H9 (cell line): ENCODE data around the gene ATG7. TPM values are rescaled to one million over a fixed set of nuclear protein-coding genes. Genes with fewer than 3 reads are reported as not detected.

ENCODE experiments used
- DNase-seq: peaks from one replicate; pipeline ENCODE4 v3.0.0-alpha.2; 2017
- H2AFZ ChIP-seq: one replicate; pipeline ENCODE4 v1.6.1; 2013; ENCODE audit warnings: mild to moderate bottlenecking, low read length, control low read depth, moderate library complexity
- H2AK5ac ChIP-seq: 2 replicates; pipeline ENCODE4 v1.6.1; 2013; ENCODE audit warnings: low read length, control low read depth, mixed read lengths; ENCODE audit not compliant: insufficient read length
- H2BK120ac ChIP-seq: one replicate; pipeline ENCODE4 v1.6.1; 2013; ENCODE audit warnings: low read depth, mild to moderate bottlenecking, low read length, control low read depth, inconsistent platforms; ENCODE audit not compliant: poor library complexity, severe bottlenecking
- H2BK12ac ChIP-seq: 2 replicates; pipeline ENCODE4 v1.6.1; 2013; ENCODE audit warnings: low read length, control low read depth, mixed read lengths, low read depth; ENCODE audit not compliant: insufficient read length
- H2BK15ac ChIP-seq: 2 replicates; pipeline ENCODE4 v1.6.1; 2013; ENCODE audit warnings: low read depth, low read length, control low read depth
- H2BK20ac ChIP-seq: one replicate; pipeline ENCODE4 v1.6.1; 2013; ENCODE audit warnings: low read depth, mild to moderate bottlenecking, low read length, control low read depth, inconsistent platforms; ENCODE audit not compliant: poor library complexity, severe bottlenecking
- H2BK5ac ChIP-seq: 2 replicates; pipeline ENCODE4 v1.6.1; 2013; ENCODE audit warnings: low read length, control low read depth, mixed read lengths; ENCODE audit not compliant: insufficient read length
- H3K14ac ChIP-seq: 2 replicates; pipeline ENCODE4 v1.6.1; 2013; ENCODE audit warnings: low read length, control low read depth; ENCODE audit not compliant: insufficient read depth
- H3K18ac ChIP-seq: 2 replicates; pipeline ENCODE4 v1.6.1; 2013; ENCODE audit warnings: low read depth, mild to moderate bottlenecking, mixed read lengths, low read length, control low read depth; ENCODE audit not compliant: insufficient read length
- H3K23ac ChIP-seq: 2 replicates; pipeline ENCODE4 v1.6.1; 2013; ENCODE audit warnings: low read length, control low read depth, mixed read lengths, low read depth; ENCODE audit not compliant: insufficient read length
- H3K23me2 ChIP-seq: 2 replicates; pipeline ENCODE4 v1.6.1; 2013; ENCODE audit warnings: low read depth, mild to moderate bottlenecking, mixed read lengths, low read length, control low read depth; ENCODE audit not compliant: insufficient read length, poor library complexity, severe bottlenecking
- H3K27ac ChIP-seq: 2 replicates; pipeline ENCODE4 v1.5.1; 2013; ENCODE audit warnings: low read length, control low read depth, mixed read lengths, low read depth; ENCODE audit not compliant: insufficient read length
- H3K27me3 ChIP-seq: 2 replicates; pipeline ENCODE4 v1.6.1; 2013; ENCODE audit warnings: low read length, control low read depth, inconsistent platforms; ENCODE audit not compliant: insufficient read depth
- H3K4ac ChIP-seq: 2 replicates; pipeline ENCODE4 v1.6.1; 2013; ENCODE audit warnings: low read depth, mild to moderate bottlenecking, control low read depth, inconsistent platforms, low read length, moderate library complexity
- H3K4me1 ChIP-seq: 2 replicates; pipeline ENCODE4 v1.6.1; 2013; ENCODE audit warnings: low read length, control low read depth, inconsistent platforms; ENCODE audit not compliant: insufficient read depth
- H3K4me2 ChIP-seq: 2 replicates; pipeline ENCODE4 v1.6.1; 2013; ENCODE audit warnings: low read length, control low read depth, mixed read lengths; ENCODE audit not compliant: insufficient read length, insufficient read depth
- H3K56ac ChIP-seq: 2 replicates; pipeline ENCODE4 v1.6.1; 2013; ENCODE audit warnings: low read depth, mild to moderate bottlenecking, mixed read lengths, low read length, control low read depth; ENCODE audit not compliant: insufficient read length
- H3K79me1 ChIP-seq: 2 replicates; pipeline ENCODE4 v1.6.1; 2013; ENCODE audit warnings: low read depth, mild to moderate bottlenecking, moderate library complexity, low read length, control low read depth, inconsistent platforms; ENCODE audit not compliant: insufficient read depth, poor library complexity, severe bottlenecking
- H3K79me2 ChIP-seq: 2 replicates; pipeline ENCODE4 v1.6.1; 2013; ENCODE audit warnings: low read length, control low read depth, inconsistent platforms; ENCODE audit not compliant: insufficient read depth
- H3K9ac ChIP-seq: 2 replicates; pipeline ENCODE4 v1.6.1; 2013; ENCODE audit warnings: low read length, control low read depth, mixed read lengths; ENCODE audit not compliant: insufficient read length; ENCODE audit errors: extremely low read depth
- H3K9me3 ChIP-seq: one replicate; pipeline ENCODE4 v1.6.1; 2013; ENCODE audit warnings: low read depth, low read length, inconsistent platforms; ENCODE audit not compliant: control insufficient read depth
- H3T11ph ChIP-seq: one replicate; pipeline ENCODE4 v1.6.1; 2013; ENCODE audit warnings: mild to moderate bottlenecking, low read length, control low read depth, inconsistent platforms
- H4K20me1 ChIP-seq: one replicate; pipeline ENCODE4 v1.6.1; 2013; ENCODE audit not compliant: control insufficient read depth, insufficient read length, insufficient read depth
- H4K5ac ChIP-seq: 2 replicates; pipeline ENCODE4 v1.6.1; 2013; ENCODE audit warnings: low read depth, mild to moderate bottlenecking, mixed read lengths, low read length, control low read depth; ENCODE audit not compliant: insufficient read length
- H4K8ac ChIP-seq: replicated peaks from 2 replicates; pipeline ENCODE4 v1.6.1; 2013; ENCODE audit warnings: low read length, control low read depth, mixed read lengths, low read depth; ENCODE audit not compliant: insufficient read length
- H4K91ac ChIP-seq: 2 replicates; pipeline ENCODE4 v1.6.1; 2013; ENCODE audit warnings: low read depth, mild to moderate bottlenecking, moderate library complexity, mixed read lengths, low read length, control low read depth; ENCODE audit not compliant: insufficient read length
- H3K27ac Mint-ChIP-seq, 3 experiments: 2 replicates in 2 of 3; 3 replicates in 1 of 3; pipeline ENCODE4 v1.8.0; 2020 to 2021; ENCODE audit warnings: mixed read lengths in 3 of 3, mild to moderate bottlenecking in 1 of 3, moderate library complexity in 1 of 3
- H3K27me3 Mint-ChIP-seq: 2 replicates; pipeline ENCODE4 v1.8.0; 2021; ENCODE audit warnings: low read depth, mild to moderate bottlenecking, moderate library complexity, mixed read lengths
- H3K36me3 Mint-ChIP-seq, 3 experiments: 2 replicates in 2 of 3; 3 replicates in 1 of 3; pipeline ENCODE4 v1.8.0; 2020 to 2021; ENCODE audit warnings: low read depth in 3 of 3, mixed read lengths in 3 of 3; ENCODE audit not compliant: insufficient read depth in 1 of 3
- H3K4me1 Mint-ChIP-seq, 2 experiments: 2 replicates each; pipeline ENCODE4 v1.8.0; 2020; ENCODE audit warnings: mixed read lengths in 2 of 2
- H3K4me3 Mint-ChIP-seq, 2 experiments: 2 replicates in 1 of 2; 3 replicates in 1 of 2; pipeline ENCODE4 v1.8.0; 2020 to 2021; ENCODE audit warnings: mild to moderate bottlenecking in 2 of 2, mixed read lengths in 2 of 2, moderate library complexity in 1 of 2
- H3K9me3 Mint-ChIP-seq, 2 experiments: 2 replicates in 1 of 2; 3 replicates in 1 of 2; pipeline ENCODE4 v1.8.0; 2020; ENCODE audit warnings: mild to moderate bottlenecking in 2 of 2, mixed read lengths in 2 of 2, moderate library complexity in 1 of 2
- WGBS: extraction: QIAGEN DNeasy Blood & Tissue Kit; methylation state at CpG from one replicate; pipeline ENCODE4 v1.1.7; 2013; ENCODE audit warnings: missing lambda C conversion rate, low lambda C conversion rate, mixed read lengths; ENCODE audit not compliant: insufficient read length; ENCODE audit errors: extremely low coverage; 5-methylcytosine and 5-hydroxymethylcytosine counted together
- total RNA-seq: library from RNA; stranded (reverse); gene quantifications from 2 replicates; pipeline ENCODE4 v1.2.1, GENCODE V29; 2021
- TF ChIP-seq, protein P1 (sequence below): fragments of 200-600 bp; sonication (generic); conservative IDR thresholded peaks from 3 replicates; pipeline ENCODE4 v1.8.0; 2021; ENCODE audit warnings: antibody characterized with exemption, mild to moderate bottlenecking

ATG7 gene
- total RNA-seq, 1 experiment from 2014 or later, result 17.9 TPM

DNA sequence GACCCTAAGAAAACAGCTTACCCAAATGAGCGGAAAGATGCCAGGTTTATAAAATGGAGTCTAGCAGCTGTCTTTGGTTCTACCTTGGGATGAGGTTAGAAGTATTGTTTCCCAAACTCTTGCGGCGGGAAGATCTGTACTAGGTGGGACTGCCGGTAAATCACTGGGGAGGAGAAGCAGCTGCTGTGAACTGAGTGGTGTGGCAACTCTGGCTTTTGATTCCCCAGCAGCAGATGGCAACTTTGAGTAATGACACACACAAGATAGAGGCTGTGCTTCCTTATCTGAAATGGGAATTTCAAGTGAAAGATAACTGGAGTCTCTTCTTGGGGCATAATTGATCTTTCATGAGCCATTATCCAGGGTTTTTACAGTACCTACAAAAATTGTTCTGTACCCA lies 184.9 kb downstream of the ATG7 start:
- WGBS, result no CpG with 5 or more reads among the region's 4 CpGs
- H3K23me2 ChIP-seq, result no peaks in the 10 kb centered on the region
- no peaks in the 10 kb centered on the region; the same call in 1 of the 2 replicates for H3K27me3 Mint-ChIP-seq
- no peak overlapping the region for H2BK20ac ChIP-seq
- H2BK15ac ChIP-seq, result no peak overlapping the region
- H3K27ac ChIP-seq, result no peak overlapping the region
- H3K27me3 ChIP-seq, result no peaks in the 10 kb centered on the region
- H3K4me3 Mint-ChIP-seq, result no peak overlapping the region
- no peaks in the 10 kb centered on the region for H3K36me3 Mint-ChIP-seq
- no peak overlapping the region for H3K4ac ChIP-seq
- no peaks in the 10 kb centered on the region for H3K79me2 ChIP-seq
- no peak overlapping the region for H3K4me2 ChIP-seq
- H4K91ac ChIP-seq, result no peak overlapping the region
- no peak overlapping the region for H4K5ac ChIP-seq
- H2BK12ac ChIP-seq, result no peak overlapping the region
- peak overlapping the region in 1 of 3 experiments; percentile 70; a peak in 1 of 7 replicates for H3K27ac Mint-ChIP-seq
- no peak overlapping the region for H2AK5ac ChIP-seq
- H3K4me1 Mint-ChIP-seq, result peaks cover 11 to 20% of the 10 kb centered on the region in 2 experiments
- H2AFZ ChIP-seq, result no peak overlapping the region
- no peak overlapping the region for H3K56ac ChIP-seq
- H4K8ac ChIP-seq, result no peak overlapping the region
- H3T11ph ChIP-seq, result no peak overlapping the region
- H3K14ac ChIP-seq, result no peak overlapping the region
- H3K9me3 Mint-ChIP-seq, result no peaks in the 10 kb centered on the region
- H2BK5ac ChIP-seq, result no peak overlapping the region
- DNase-seq, result no peak
- no peaks in the 10 kb centered on the region for H4K20me1 ChIP-seq
- no peak overlapping the region for H3K18ac ChIP-seq
- H3K79me1 ChIP-seq, result no peaks in the 10 kb centered on the region
- H3K4me1 ChIP-seq, result no peaks in the 10 kb centered on the region
- no peaks in the 10 kb centered on the region for H3K9me3 ChIP-seq
- TF ChIP-seq, protein P1, sequence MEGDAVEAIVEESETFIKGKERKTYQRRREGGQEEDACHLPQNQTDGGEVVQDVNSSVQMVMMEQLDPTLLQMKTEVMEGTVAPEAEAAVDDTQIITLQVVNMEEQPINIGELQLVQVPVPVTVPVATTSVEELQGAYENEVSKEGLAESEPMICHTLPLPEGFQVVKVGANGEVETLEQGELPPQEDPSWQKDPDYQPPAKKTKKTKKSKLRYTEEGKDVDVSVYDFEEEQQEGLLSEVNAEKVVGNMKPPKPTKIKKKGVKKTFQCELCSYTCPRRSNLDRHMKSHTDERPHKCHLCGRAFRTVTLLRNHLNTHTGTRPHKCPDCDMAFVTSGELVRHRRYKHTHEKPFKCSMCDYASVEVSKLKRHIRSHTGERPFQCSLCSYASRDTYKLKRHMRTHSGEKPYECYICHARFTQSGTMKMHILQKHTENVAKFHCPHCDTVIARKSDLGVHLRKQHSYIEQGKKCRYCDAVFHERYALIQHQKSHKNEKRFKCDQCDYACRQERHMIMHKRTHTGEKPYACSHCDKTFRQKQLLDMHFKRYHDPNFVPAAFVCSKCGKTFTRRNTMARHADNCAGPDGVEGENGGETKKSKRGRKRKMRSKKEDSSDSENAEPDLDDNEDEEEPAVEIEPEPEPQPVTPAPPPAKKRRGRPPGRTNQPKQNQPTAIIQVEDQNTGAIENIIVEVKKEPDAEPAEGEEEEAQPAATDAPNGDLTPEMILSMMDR, result no peak
- H3K23ac ChIP-seq, result no peak overlapping the region
- no peak overlapping the region for H3K9ac ChIP-seq
- no peak overlapping the region for H2BK120ac ChIP-seq
